ENCODE measurements around the gene RPS28.
"Not testable (repeated sequence)": the region's sequence is repeated elsewhere in the genome, so short reads cannot be mapped to it uniquely, and the experiment has no call there.

The RPS28 gene

GRCh38 chr19:8321986-8322637, 816 bp downstream of the RPS28 start:
- no peak for DNase-seq

- DNase-seq = no peak
Measured at GRCh38 chr19:8322638-8322997, 1.3 kb downstream of the RPS28 start.

GRCh38 chr19:8323781-8324185, 2.5 kb downstream of the RPS28 start:
- DNase-seq = no peak

- no peak for DNase-seq
Measured at GRCh38 chr19:8324186-8325050, 3.1 kb downstream of the RPS28 start.

- DNase-seq = no peak
Measured at GRCh38 chr19:8325454-8325853, 4.2 kb downstream of the RPS28 start.

- DNase-seq = no peak
Measured at GRCh38 chr19:8329996-8330395, 8.7 kb downstream of the RPS28 start.

GRCh38 chr19:8331263-8331845, 10.1 kb downstream of the RPS28 start:
- no peak for DNase-seq

- no peak for DNase-seq
Measured at GRCh38 chr19:8332976-8333766, 11.9 kb downstream of the RPS28 start.

GRCh38 chr19:8333767-8334457, 12.6 kb downstream of the RPS28 start:
- no peak for DNase-seq

- DNase-seq = no peak
Measured at GRCh38 chr19:8334458-8335342, 13.4 kb downstream of the RPS28 start.

- no peak for DNase-seq
Measured at GRCh38 chr19:8335343-8336071, 14.2 kb downstream of the RPS28 start.

GRCh38 chr19:8336072-8336569, 14.8 kb downstream of the RPS28 start:
- no peak for DNase-seq

GRCh38 chr19:8336660-8337059, 15.4 kb downstream of the RPS28 start:
- no peak for DNase-seq

GRCh38 chr19:8337728-8338127, 16.4 kb downstream of the RPS28 start:
- no peak for DNase-seq

GRCh38 chr19:8338835-8339234, 17.5 kb downstream of the RPS28 start:
- DNase-seq = no peak

- DNase-seq = no peak
Measured at GRCh38 chr19:8340341-8341096, 19.2 kb downstream of the RPS28 start.

- DNase-seq = not testable (repeated sequence)
Measured at GRCh38 chr19:8341504-8341903, 20.2 kb downstream of the RPS28 start.

GRCh38 chr19:8342316-8342683, 21.0 kb downstream of the RPS28 start:
- DNase-seq = no peak

GRCh38 chr19:8342684-8343482, 21.6 kb downstream of the RPS28 start, which contains the start of gene KANK3:
Gene KANK3 (minus strand): TSS chr19:8343262. CDS start chr19:8337828, 5,434 bp downstream.
- peak; percentile 7 to 52 for DNase-seq
